ENCODE measurements around the gene ATP9A.

Gene ATP9A

DNA sequence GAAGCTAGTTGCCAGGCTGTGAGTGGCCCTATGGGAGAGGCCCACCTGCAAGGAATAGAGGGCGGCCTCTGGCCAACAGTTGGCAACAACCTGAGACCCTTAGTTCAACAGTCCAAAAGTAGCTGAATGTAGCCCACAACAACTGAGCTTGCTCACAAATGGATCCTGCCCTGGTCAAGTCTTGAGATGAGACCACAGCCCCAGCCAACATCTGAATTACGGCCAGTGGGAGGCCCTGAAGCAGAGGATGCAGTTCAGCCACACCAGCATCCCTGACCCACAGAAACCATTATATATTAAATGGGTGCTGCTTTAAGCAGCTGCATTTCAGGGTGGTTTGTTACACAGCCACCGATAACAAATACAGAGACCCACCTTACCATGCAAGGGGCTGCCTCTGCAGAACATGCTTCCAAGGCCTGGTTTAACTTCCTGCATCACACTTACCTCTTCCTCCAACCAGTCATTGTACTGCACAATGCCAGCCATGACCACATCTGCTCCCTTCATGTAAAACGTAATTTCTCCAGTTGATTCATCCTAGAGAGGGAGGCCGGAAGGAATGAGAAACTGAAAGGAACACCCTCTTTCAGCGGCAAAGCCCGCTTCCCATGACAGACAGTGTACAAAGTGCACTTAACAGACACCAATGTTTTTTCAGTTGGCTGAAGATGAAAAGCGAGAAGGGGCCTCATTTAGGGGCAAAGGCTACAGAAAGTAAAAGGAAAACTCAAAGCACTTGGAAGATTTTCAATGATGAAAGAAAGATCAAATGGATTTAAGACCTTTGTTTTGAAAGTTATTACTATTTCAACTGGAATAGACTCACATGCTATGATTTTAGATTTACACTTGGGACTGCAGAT is 139.4 kb downstream of the ATP9A start:
- POLR2A ChIA-PET = no interaction called here
- CTCF ChIA-PET = interaction anchor here (0.7 to 4.1 kb wide), 9 partner anchors 10 to 648 kb away, joined by 3 to 17 read pairs (median 3); no protein-coding TSS in a partner anchor
- TF ChIP-seq, protein P1, sequence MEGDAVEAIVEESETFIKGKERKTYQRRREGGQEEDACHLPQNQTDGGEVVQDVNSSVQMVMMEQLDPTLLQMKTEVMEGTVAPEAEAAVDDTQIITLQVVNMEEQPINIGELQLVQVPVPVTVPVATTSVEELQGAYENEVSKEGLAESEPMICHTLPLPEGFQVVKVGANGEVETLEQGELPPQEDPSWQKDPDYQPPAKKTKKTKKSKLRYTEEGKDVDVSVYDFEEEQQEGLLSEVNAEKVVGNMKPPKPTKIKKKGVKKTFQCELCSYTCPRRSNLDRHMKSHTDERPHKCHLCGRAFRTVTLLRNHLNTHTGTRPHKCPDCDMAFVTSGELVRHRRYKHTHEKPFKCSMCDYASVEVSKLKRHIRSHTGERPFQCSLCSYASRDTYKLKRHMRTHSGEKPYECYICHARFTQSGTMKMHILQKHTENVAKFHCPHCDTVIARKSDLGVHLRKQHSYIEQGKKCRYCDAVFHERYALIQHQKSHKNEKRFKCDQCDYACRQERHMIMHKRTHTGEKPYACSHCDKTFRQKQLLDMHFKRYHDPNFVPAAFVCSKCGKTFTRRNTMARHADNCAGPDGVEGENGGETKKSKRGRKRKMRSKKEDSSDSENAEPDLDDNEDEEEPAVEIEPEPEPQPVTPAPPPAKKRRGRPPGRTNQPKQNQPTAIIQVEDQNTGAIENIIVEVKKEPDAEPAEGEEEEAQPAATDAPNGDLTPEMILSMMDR (IDR thresholded peaks at IDR 0.05; ENCODE audit: insufficient read depth, low read length, missing control alignments) = no peak
- no peak overlapping the region for H3K4me3 ChIP-seq (ENCODE audit: low read depth, low read length)
- DNase-seq (ENCODE audit: low read depth, low spot score) = no peak

DNA sequence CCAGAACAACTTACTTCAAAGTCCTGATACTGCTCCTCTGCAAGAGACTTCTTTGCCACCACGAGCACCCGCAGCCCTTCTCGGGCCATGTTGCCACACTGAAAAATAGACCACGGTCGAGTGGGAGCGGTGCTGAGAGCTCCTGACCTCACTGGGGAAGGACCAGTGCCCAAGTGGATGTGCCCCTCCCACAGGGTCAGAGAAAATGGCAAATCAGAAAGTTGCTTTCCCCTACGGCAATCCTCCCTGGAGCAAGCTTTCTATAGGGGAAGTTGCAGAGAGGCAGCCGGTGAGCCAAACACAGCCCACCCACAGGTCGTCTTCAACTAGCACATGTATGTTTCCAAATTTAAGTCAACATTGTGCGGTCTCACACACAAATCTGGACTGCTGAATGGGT is 140.6 kb downstream of the ATP9A start:
- TF ChIP-seq, protein P1 (IDR thresholded peaks at IDR 0.05; ENCODE audit: insufficient read depth, low read length, missing control alignments) = no peak
- ChIA-PET POLR2A (no interaction called here), CTCF (interaction anchor here (1.1 to 5.8 kb wide), 6 partner anchors 9 to 647 kb away, joined by 3 to 45 read pairs (median 6); no protein-coding TSS in a partner anchor)
- H3K4me3 ChIP-seq (ENCODE audit: low read depth, low read length) = no peak overlapping the region
- no peak for DNase-seq (ENCODE audit: low read depth, low spot score)

DNA sequence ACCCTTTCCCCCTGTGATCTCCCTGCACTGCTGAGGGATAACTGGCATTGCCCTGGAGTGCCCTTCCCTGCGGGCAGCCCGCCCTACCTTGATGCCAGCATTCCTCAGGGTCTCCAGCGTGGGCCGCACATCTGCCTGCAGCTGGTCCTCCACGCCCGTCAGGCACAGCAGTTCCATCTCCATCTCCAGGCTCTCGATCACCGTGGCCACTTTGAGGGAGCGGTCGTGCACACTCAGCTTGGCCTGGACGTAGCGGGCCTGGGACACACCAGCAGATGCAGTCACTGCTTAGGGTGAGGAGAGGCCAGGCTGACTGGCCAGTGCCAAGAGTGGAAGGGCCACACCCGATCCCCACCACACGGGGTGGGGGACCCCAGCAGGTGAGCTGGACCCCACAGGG is 143.1 kb downstream of the ATP9A start:
- TF ChIP-seq, protein P1 (IDR thresholded peaks at IDR 0.05; ENCODE audit: insufficient read depth, low read length, missing control alignments) = no peak
- DNase-seq (ENCODE audit: low read depth, low spot score) = no peak
- H3K4me3 ChIP-seq (ENCODE audit: low read depth, low read length) = no peak overlapping the region
- CTCF ChIA-PET = interaction anchor here (0.8 to 7.6 kb wide), 11 partner anchors 15 to 643 kb away, joined by 3 to 153 read pairs (median 5); no protein-coding TSS in a partner anchor
- POLR2A ChIA-PET = no interaction called here

DNA sequence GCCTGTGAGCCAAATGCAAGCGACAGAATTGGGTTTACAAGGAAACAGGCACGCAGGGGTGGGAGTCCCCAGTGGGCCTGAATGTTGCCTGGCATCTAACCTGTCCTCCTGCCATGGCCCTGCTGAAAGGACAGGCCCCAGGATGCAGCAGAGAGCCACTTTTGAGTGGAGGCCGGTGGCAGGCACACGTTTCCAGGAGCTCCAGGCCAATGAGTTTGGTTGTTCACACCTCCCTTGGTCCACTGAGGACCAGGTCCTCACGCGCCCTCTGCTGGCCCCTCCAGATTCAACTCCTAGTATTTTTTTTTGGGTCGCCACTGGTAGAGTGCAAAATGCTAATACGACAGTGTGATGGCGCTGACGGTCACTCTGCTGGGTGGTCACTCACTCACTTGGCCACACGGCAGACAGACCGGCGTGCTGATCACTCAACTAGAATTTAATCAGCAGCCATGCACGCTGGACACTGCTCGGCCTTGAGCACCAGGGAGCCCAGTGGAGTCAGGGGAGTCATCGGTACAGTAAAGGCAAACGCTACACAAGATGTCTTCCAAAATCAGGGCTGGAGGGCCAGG is 143.9 kb downstream of the ATP9A start:
- ChIA-PET POLR2A (no interaction called here), CTCF (interaction anchor here (0.6 to 7.6 kb wide), 18 partner anchors 10 to 642 kb away, joined by 3 to 153 read pairs (median 4); no protein-coding TSS in a partner anchor)
- DNase-seq (ENCODE audit: low read depth, low spot score) = no peak
- TF ChIP-seq, protein P1 (IDR thresholded peaks at IDR 0.05; ENCODE audit: insufficient read depth, low read length, missing control alignments) = peak; percentile 73
- no peak overlapping the region for H3K4me3 ChIP-seq (ENCODE audit: low read depth, low read length)

DNA sequence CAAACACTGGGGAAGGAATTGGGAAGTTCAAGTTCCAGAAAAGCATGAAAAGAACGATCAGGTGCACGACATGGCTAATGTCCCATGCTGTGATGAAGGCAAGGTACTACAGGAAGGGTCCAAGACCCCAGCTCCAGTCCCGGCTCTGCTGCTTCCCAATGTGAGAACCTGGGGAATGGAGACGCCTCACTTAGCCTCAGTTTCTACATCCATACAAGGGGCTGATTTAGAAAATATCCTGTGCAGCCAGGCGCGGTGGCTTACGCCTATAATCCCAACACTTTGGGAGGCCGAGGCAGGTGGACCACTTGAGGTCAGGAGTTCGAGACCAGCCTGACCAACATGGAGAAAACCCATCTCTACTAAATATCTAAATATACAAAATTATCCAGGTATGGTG is 144.9 kb downstream of the ATP9A start:
- H3K4me3 ChIP-seq (ENCODE audit: low read depth, low read length) = no peak overlapping the region
- CTCF ChIA-PET = interaction anchor here (1.0 to 7.6 kb wide), 15 partner anchors 9 to 641 kb away, joined by 3 to 153 read pairs (median 7); no protein-coding TSS in a partner anchor
- TF ChIP-seq, protein P1 (IDR thresholded peaks at IDR 0.05; ENCODE audit: insufficient read depth, low read length, missing control alignments) = no peak
- no peak for DNase-seq (ENCODE audit: low read depth, low spot score)
- POLR2A ChIA-PET = no interaction called here

Data from AG04449 (cell line).